ENCODE measurements around the gene COL4A1.

Gene COL4A1

GRCh38 chr13:110124201-110124940 is 182.6 kb downstream of the COL4A1 start:
- in situ Hi-C loops (cut with MboI; ENCODE audit: low sequenced_read_pairs) = loop anchor here (25.0 kb wide), 1 partner anchor 1162 kb away; no protein-coding TSS in a partner anchor

GRCh38 chr13:110123041-110123809 is 183.7 kb downstream of the COL4A1 start:
- in situ Hi-C loops (cut with MboI; ENCODE audit: low sequenced_read_pairs) = loop anchor here (25.0 kb wide), 1 partner anchor 1161 kb away; no protein-coding TSS in a partner anchor

- in situ Hi-C loops (cut with MboI; ENCODE audit: low sequenced_read_pairs) = loop anchor here (25.0 kb wide), 1 partner anchor 1159 kb away; no protein-coding TSS in a partner anchor
Measured at GRCh38 chr13:110121422-110122083, 185.4 kb downstream of the COL4A1 start.

GRCh38 chr13:110119935-110120905 is 186.7 kb downstream of the COL4A1 start:
- in situ Hi-C loops (cut with MboI; ENCODE audit: low sequenced_read_pairs) = loop anchor here (25.0 kb wide), 1 partner anchor 1158 kb away; no protein-coding TSS in a partner anchor

DNA sequence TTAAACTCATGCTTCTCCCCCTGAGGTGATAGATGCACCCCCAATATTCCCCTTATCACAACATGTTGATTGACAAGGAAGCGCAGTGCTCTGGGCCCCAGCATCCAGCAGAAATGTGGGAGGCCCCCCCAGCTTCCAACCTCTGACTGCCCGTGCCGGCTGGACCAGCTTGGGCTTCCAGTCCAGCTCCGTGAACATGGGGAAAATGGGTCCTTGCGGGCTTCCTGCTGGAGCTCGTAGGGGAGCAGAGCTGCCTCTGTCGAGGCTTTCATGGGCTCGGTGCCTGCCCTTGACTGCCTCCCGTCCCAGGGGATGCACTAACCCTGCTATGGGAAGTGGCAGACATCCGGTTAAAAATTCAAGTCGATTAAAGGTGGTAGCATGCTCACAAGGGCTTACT is 188.9 kb downstream of the COL4A1 start:
- in situ Hi-C loops (cut with MboI; ENCODE audit: low sequenced_read_pairs) = loop anchor here (25.0 kb wide), 1 partner anchor 1156 kb away; no protein-coding TSS in a partner anchor

DNA sequence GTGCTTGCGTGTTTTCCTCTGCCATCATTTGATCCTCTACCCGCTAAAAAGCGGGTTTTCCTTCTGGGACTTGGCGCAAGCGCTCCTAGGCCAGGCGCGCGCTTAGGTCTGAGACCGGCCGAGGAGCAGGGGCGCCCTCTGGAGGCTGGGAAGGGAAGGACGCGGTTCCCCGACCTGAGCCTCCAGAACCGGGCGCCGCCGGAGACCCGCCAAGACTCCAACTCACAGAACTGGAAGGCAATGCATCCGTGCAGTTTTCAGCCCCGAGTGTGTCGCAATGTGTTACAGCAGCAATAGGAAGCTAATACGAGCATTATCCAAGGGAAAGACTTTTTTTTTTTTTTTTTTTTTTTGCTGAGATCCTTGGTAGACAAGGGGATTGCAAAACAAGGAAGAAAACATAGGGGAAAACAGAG is 190.9 kb downstream of the COL4A1 start:
- in situ Hi-C loops (cut with MboI; ENCODE audit: low sequenced_read_pairs) = loop anchor here (25.0 kb wide), 1 partner anchor 1154 kb away; no protein-coding TSS in a partner anchor

- in situ Hi-C loops (cut with MboI; ENCODE audit: low sequenced_read_pairs) = loop anchor here (25.0 kb wide), 1 partner anchor 1153 kb away; no protein-coding TSS in a partner anchor
Measured at GRCh38 chr13:110115591-110115990, 191.4 kb downstream of the COL4A1 start.

- in situ Hi-C loops (cut with MboI; ENCODE audit: low sequenced_read_pairs) = loop anchor here (5.0 to 25.0 kb wide), 2 partner anchors 497 to 1152 kb away; no protein-coding TSS in a partner anchor
Measured at GRCh38 chr13:110114316-110114715, 192.6 kb downstream of the COL4A1 start.

- in situ Hi-C loops (cut with MboI; ENCODE audit: low sequenced_read_pairs) = loop anchor here (5.0 to 25.0 kb wide), 2 partner anchors 496 to 1151 kb away; no protein-coding TSS in a partner anchor
Measured at GRCh38 chr13:110113284-110113764, 193.6 kb downstream of the COL4A1 start.

DNA sequence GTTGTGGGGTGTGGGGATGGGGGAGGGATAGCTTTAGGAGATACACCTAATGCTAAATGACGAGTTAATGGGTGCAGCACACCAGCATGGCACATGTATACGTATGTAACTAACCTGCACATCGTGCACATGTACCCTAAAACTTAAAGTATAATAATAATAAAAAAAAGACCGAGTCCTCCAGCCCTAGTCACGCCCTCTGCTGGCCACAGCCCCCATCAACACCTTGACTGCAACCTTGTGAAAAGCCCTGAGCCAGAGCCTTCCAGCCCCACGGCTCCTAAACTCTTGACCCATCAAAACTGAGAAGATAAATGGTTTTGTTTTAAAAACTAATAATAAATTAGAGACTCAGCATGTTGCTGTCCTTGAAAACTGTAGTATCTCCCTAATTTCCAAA is 194.6 kb downstream of the COL4A1 start:
- in situ Hi-C loops (cut with MboI; ENCODE audit: low sequenced_read_pairs) = loop anchor here (5.0 to 25.0 kb wide), 2 partner anchors 495 to 1150 kb away; no protein-coding TSS in a partner anchor

GRCh38 chr13:110110783-110111182 is 196.2 kb downstream of the COL4A1 start:
- in situ Hi-C loops (cut with MboI; ENCODE audit: low sequenced_read_pairs) = loop anchor here (5.0 to 25.0 kb wide), 2 partner anchors 493 to 1148 kb away; no protein-coding TSS in a partner anchor

GRCh38 chr13:110109910-110110309 is 197.0 kb downstream of the COL4A1 start:
- in situ Hi-C loops (cut with MboI; ENCODE audit: low sequenced_read_pairs) = loop anchor here (5.0 to 25.0 kb wide), 2 partner anchors 493 to 1148 kb away; no protein-coding TSS in a partner anchor

GRCh38 chr13:110109140-110109783 is 197.7 kb downstream of the COL4A1 start:
- in situ Hi-C loops (cut with MboI; ENCODE audit: low sequenced_read_pairs) = loop anchor here (25.0 kb wide), 1 partner anchor 1147 kb away; no protein-coding TSS in a partner anchor

GRCh38 chr13:110108348-110109139 is 198.4 kb downstream of the COL4A1 start:
- in situ Hi-C loops (cut with MboI; ENCODE audit: low sequenced_read_pairs) = loop anchor here (25.0 kb wide), 1 partner anchor 1146 kb away; no protein-coding TSS in a partner anchor

DNA sequence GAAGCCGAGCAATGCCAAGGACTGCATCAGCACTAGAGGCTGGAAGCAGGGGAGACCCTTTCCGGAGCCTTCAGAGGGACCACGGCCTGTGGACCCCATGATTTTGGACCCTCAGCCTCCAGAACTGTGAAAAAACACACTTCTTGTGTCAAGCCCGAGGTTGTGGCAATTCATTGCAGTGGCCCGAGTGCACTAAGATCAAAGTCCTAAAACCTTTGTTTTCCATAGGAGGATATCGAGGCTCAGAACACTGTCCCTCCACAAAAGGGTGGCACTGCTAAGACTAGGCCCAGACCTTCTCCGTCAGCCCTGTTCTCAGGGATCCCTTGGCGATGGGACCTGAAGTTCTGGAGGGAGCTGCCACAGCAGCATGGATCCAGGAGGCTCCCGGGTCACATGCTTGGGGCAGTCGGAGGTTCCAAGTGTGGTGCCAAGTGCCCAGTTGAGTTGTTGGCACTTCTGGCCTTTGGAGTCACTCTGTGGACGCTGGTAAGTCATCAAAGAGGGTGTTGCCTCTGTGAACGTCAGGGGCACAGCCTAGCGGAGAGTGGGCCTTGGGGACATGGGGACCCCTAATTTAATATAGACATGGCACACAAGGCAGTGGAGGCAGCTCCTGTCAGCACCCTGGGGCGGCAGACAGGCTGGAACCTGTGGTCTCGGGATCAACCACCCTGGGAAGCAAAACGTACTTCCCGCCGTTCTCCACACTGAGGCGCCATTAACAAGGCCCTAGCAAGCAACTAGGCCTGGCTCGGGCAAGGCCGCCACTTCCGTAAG is 199.2 kb downstream of the COL4A1 start:
- in situ Hi-C loops (cut with MboI; ENCODE audit: low sequenced_read_pairs) = loop anchor here (25.0 kb wide), 1 partner anchor 1145 kb away; no protein-coding TSS in a partner anchor

DNA sequence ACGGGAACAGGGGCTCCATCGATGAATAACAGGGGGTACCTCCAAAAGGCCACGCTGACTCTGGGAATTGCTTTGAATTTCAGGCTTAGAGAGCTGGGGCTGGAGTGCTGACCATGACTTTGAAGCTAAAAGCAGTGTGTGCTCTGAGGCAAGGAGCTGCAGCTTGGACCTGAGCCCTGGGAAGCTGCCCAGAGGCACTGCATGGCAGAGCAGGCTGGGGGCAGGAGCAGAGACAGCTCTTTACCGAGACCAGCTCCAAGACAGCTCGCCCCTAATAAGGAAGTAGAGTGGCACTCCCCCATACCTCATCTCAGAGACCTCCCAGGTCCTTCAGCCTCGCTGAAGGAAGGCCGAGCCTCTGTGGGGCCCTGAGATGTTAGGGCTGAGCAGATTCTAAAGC is 200.2 kb downstream of the COL4A1 start:
- in situ Hi-C loops (cut with MboI; ENCODE audit: low sequenced_read_pairs) = loop anchor here (25.0 kb wide), 1 partner anchor 1144 kb away; no protein-coding TSS in a partner anchor

DNA sequence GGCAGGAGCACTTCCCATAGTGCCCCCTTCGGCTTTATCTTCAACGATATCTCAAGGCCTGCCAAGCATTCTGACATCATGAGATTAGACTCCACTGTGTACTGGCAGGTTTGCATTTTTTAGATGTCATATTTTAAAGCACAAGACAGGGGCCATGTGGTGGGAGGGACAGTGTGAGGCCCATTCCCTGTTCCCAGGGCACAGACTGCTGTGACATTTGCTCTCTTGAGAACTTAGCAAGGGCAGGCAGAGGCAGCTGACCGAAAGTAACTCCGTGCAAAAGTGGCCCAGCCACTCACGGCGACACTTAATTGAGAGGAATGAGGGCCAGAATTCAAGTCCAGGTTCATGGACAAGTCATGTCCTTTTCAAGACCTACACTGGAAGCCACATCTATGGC is 201.8 kb downstream of the COL4A1 start:
- in situ Hi-C loops (cut with MboI; ENCODE audit: low sequenced_read_pairs) = loop anchor here (25.0 kb wide), 1 partner anchor 1143 kb away; no protein-coding TSS in a partner anchor

All from HL-60/S4 (cell line).